Activated B cell treated with CpG ODN at 0.5 μM for 24 hours (primary cell): ENCODE measurements around the gene ZNF384. TPM values are rescaled to one million over a fixed set of nuclear protein-coding genes. Genes with fewer than 3 reads are reported as not detected.

Source experiments
- ATAC-seq: fragments of 200-7000 bp; cut with Tn5 transposase; one replicate; pipeline ENCODE4 v1.10.0; 2021; ENCODE audit warnings: low read depth, mild to moderate bottlenecking, moderate library complexity
- CTCF ChIA-PET: fragments of 350-600 bp; sonication (Branson Sonifier 250); formaldehyde crosslinking; loops from one replicate; lab custom pipeline; 2021; ENCODE audit warnings: antibody characterized with exemption; lab: Charles Lee
- POLR2A ChIA-PET: fragments of 350-600 bp; sonication (Branson Sonifier 250); formaldehyde crosslinking; loops from one replicate; lab custom pipeline; 2021; ENCODE audit warnings: antibody characterized with exemption; lab: Charles Lee
- DNase-seq: peaks from one replicate; pipeline ENCODE4 v3.0.0; 2022
- H3K27ac Mint-ChIP-seq: one replicate; pipeline ENCODE4 v1.8.0; 2020; ENCODE audit warnings: mixed read lengths
- H3K27me3 Mint-ChIP-seq: one replicate; pipeline ENCODE4 v1.8.0; 2021; ENCODE audit warnings: mixed read lengths
- H3K36me3 Mint-ChIP-seq: one replicate; pipeline ENCODE4 v1.8.0; 2021; ENCODE audit warnings: low read depth, mixed read lengths
- H3K4me1 Mint-ChIP-seq: one replicate; pipeline ENCODE4 v1.8.0; 2021; ENCODE audit warnings: mixed read lengths
- H3K4me3 Mint-ChIP-seq: one replicate; pipeline ENCODE4 v1.8.0; 2020; ENCODE audit warnings: mild to moderate bottlenecking, mixed read lengths
- H3K9me3 Mint-ChIP-seq: one replicate; pipeline ENCODE4 v1.8.0; 2020; ENCODE audit warnings: mixed read lengths
- intact Hi-C: fragments of 100-400 bp; cut with micrococcal nuclease; formaldehyde crosslinking; loops from one replicate; pipeline ENCODE4 v1.15.1; 2024
- total RNA-seq: library from RNA; stranded (reverse); gene quantifications from 2 replicates; pipeline ENCODE4 v1.2.3, GENCODE V29; 2022
- TF ChIP-seq, protein P1 (sequence below): fragments of 200-600 bp; IDR thresholded peaks from one replicate; pipeline ENCODE4 v1.8.0; 2022; ENCODE audit warnings: antibody characterized with exemption, mild to moderate bottlenecking

The ZNF384 gene
- total RNA-seq, 1 donor from 2014 or later = 98.6 TPM

- TF ChIP-seq, protein P1, sequence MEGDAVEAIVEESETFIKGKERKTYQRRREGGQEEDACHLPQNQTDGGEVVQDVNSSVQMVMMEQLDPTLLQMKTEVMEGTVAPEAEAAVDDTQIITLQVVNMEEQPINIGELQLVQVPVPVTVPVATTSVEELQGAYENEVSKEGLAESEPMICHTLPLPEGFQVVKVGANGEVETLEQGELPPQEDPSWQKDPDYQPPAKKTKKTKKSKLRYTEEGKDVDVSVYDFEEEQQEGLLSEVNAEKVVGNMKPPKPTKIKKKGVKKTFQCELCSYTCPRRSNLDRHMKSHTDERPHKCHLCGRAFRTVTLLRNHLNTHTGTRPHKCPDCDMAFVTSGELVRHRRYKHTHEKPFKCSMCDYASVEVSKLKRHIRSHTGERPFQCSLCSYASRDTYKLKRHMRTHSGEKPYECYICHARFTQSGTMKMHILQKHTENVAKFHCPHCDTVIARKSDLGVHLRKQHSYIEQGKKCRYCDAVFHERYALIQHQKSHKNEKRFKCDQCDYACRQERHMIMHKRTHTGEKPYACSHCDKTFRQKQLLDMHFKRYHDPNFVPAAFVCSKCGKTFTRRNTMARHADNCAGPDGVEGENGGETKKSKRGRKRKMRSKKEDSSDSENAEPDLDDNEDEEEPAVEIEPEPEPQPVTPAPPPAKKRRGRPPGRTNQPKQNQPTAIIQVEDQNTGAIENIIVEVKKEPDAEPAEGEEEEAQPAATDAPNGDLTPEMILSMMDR = no peak
- intact Hi-C loops = no loop called here
- Mint-ChIP-seq H3K36me3 (no peaks in the 10 kb centered on the region), H3K27ac (no peak overlapping the region), H3K4me3 (peak overlapping the region; percentile 1), H3K9me3 (no peaks in the 10 kb centered on the region), H3K4me1 (peaks cover 25% of the 10 kb centered on the region), H3K27me3 (peaks cover 41% of the 10 kb centered on the region)
- no peak for ATAC-seq
- no peak for DNase-seq
- CTCF ChIA-PET = no interaction called here
- POLR2A ChIA-PET = no interaction called here
Observed at GRCh38 chr12:6703631-6704030, 14.5 kb upstream of the ZNF384 start.

DNA sequence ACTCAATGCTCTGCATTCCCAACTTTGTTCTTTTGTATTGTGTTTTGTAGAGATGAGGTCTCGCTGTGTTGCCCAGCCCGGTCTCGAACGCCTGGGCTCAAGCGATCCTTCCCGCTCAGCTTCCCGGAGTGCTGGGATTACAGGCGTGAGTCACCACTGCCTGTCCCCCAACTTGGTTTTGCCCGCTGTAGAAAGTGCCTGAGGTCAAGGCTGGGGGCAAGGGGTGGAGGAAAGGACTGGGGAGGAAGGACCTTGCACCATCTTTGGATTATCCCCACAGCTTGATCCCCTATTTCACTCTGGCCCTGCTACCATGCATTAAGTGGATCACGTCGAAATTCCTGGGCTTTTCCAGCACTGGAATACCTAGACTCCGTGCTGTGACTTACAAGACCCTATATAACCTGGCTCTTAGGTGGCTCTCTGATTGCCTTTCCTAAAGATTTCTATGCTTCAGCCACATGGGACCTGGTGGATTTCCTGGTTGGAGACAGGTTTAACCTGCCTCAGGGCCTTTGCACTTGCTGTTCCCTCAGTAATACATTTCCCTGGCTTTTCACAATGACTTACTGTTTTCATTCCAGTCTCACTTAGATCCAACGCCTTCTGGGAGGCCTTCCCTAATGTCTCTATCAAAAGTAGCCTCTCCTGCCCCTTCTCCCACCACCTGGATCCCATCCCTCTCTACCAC, 12.0 kb upstream of the ZNF384 start:
- H3K4me3 Mint-ChIP-seq = peak overlapping the region; percentile 77
- CTCF ChIA-PET = no interaction called here
- no peaks in the 10 kb centered on the region for H3K9me3 Mint-ChIP-seq
- POLR2A ChIA-PET = no interaction called here
- TF ChIP-seq, protein P1 = no peak
- peaks cover 38% of the 10 kb centered on the region for H3K27me3 Mint-ChIP-seq
- no peak for DNase-seq
- ATAC-seq = no peak
- H3K36me3 Mint-ChIP-seq = no peaks in the 10 kb centered on the region
- peaks cover 48% of the 10 kb centered on the region for H3K4me1 Mint-ChIP-seq
- H3K27ac Mint-ChIP-seq = no peak overlapping the region
- intact Hi-C loops = no loop called here

DNA sequence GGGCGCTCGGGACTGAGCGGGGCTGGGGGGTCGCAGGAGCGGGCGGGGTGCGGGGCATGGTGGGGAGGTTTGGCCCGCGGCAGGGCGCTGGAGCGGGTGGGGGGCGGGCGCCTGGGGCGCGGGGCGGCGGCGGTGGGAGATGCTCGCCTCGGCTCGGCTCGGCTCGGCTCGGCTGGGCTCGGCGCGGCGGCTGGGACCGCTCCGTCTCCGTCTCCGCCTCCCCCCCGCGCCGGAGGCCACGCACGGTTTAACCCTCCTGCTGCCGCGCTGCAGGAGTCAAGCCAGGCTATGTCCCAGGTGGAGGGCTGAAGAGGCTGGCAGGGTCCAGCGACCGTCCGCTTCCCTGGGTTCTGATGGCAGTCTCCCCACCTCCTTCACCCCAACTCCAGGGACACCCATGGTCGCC, 11.5 kb upstream of the ZNF384 start, which contains the start of gene PIANP:
TSS of gene PIANP (minus strand) at position 170 of the 406 bp plus-strand sequence. CDS start 2,754 bp downstream, outside the sequence.
- peak within 1 kb of the TSS; percentile 77 for H3K4me3 Mint-ChIP-seq
- no peaks in the 10 kb centered on the region for H3K36me3 Mint-ChIP-seq
- DNase-seq (peak; percentile 52), ATAC-seq (peak; percentile 55)
- ChIA-PET POLR2A (interaction anchor here (2.7 kb wide), 1 partner anchor 12 kb away, joined by 23 read pairs; the partner anchor contains the start of gene ZNF384), CTCF (no interaction called here)
- intact Hi-C loops = no loop called here
- peaks cover 54% of the 10 kb centered on the region for H3K4me1 Mint-ChIP-seq
- TF ChIP-seq, protein P1 = no peak
- no peaks in the 10 kb centered on the region for H3K9me3 Mint-ChIP-seq
- H3K27me3 Mint-ChIP-seq = peaks cover 38% of the 10 kb centered on the region
- no peak within 1 kb of the TSS for H3K27ac Mint-ChIP-seq

- CTCF ChIA-PET = interaction anchor here (1.1 kb wide), 1 partner anchor 23 kb away, joined by 4 read pairs; the partner anchor contains the start of gene COPS7A
Observed at GRCh38 chr12:6699989-6700645, 10.9 kb upstream of the ZNF384 start.

More at GRCh38 chr12:6699989-6700645, 10.9 kb upstream of the ZNF384 start:
- H3K4me3 Mint-ChIP-seq = peak overlapping the region; percentile 67
- no peaks in the 10 kb centered on the region for H3K36me3 Mint-ChIP-seq
- DNase-seq = peak; percentile 31
- H3K27me3 Mint-ChIP-seq = peaks cover 36% of the 10 kb centered on the region
- TF ChIP-seq, protein P1 = no peak
- intact Hi-C loops = no loop called here
- no peak overlapping the region for H3K27ac Mint-ChIP-seq
- H3K4me1 Mint-ChIP-seq = peaks cover 56% of the 10 kb centered on the region
- no peak for ATAC-seq
- POLR2A ChIA-PET = interaction anchor here (0.6 to 2.7 kb wide), 3 partner anchors 11 to 286 kb away, joined by 3 to 23 read pairs (median 4); partner anchors contain the start of genes COPS7A and ZNF384
- H3K9me3 Mint-ChIP-seq = no peaks in the 10 kb centered on the region
